Body of pancreas (tissue), 4 donors: ENCODE data around the gene MCRS1.

Experiments used
- POLR2A ChIP-seq, 3 donors: fragments of 450-650 bp; IDR thresholded peaks; one replicate each; pipeline ENCODE4 v1.6.1; 2016; ENCODE audit warnings: antibody characterized with exemption in 3 of 3, mild to moderate bottlenecking in 2 of 3
- TF ChIP-seq, protein P1 (sequence below), 7 experiments: fragments of 450-650 bp in 4 of 7; fragments of 200-600 bp in 3 of 7; sonication (generic) in 3 of 7; IDR thresholded peaks; one replicate each; pipeline ENCODE4 v1.5.1; 2016 to 2019; ENCODE audit warnings: antibody characterized with exemption in 7 of 7

DNA sequence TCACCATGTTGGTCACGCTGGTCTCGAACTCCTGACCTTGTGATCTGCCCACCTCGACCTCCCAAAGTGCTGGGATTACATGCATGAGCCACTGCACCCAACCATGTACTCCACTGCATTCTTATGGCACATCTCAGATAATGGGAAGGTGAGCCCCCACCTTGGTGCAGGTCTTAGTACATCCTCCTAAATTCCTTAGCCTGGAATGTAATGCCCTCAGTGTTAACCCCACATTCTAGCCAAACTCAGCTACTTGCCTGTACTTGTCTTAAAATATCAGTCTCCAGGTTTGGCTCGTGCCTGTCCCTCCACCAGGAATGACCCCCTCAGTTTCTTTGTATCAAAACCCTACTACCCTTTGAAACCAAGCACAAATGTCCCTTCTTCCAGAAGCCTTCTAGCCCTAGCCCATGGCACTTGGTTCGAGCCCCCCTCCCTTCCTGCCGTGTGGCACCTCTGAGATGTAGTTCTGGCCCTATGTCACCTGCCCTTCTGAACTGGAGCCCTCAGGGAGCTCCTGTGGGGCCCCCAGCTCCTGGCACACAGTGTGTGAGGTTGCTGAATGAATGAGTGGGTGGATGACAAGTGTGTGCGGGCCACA is 20.8 kb downstream of the MCRS1 start:
- no peak for TF ChIP-seq POLR2A (IDR thresholded peaks at IDR 0.05)
- TF ChIP-seq, protein P1, sequence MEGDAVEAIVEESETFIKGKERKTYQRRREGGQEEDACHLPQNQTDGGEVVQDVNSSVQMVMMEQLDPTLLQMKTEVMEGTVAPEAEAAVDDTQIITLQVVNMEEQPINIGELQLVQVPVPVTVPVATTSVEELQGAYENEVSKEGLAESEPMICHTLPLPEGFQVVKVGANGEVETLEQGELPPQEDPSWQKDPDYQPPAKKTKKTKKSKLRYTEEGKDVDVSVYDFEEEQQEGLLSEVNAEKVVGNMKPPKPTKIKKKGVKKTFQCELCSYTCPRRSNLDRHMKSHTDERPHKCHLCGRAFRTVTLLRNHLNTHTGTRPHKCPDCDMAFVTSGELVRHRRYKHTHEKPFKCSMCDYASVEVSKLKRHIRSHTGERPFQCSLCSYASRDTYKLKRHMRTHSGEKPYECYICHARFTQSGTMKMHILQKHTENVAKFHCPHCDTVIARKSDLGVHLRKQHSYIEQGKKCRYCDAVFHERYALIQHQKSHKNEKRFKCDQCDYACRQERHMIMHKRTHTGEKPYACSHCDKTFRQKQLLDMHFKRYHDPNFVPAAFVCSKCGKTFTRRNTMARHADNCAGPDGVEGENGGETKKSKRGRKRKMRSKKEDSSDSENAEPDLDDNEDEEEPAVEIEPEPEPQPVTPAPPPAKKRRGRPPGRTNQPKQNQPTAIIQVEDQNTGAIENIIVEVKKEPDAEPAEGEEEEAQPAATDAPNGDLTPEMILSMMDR (IDR thresholded peaks at IDR 0.05) = no peak
